SJSA1 (cell line): Measurements from ENCODE around the gene SDC4. TPM values are rescaled to one million over a fixed set of nuclear protein-coding genes. Genes with fewer than 3 reads are reported as not detected.

Source experiments
- DNase-seq, 2 experiments: peaks; one replicate each; pipeline ENCODE4 v3.0.0-alpha.2; 2015 to 2020; ENCODE audit warnings: low spot score in 2 of 2, low read depth in 1 of 2
- H3K27ac ChIP-seq: fragments of 250-450 bp; sonication (Bioruptor Pico); 2 replicates; pipeline ENCODE4 v1.5.1; 2020; ENCODE audit warnings: mild to moderate bottlenecking, moderate library complexity
- H3K27me3 ChIP-seq: fragments of 250-450 bp; sonication (Bioruptor Pico); replicated peaks from 2 replicates; pipeline ENCODE4 v1.5.1; 2020; ENCODE audit warnings: mild to moderate bottlenecking, moderate library complexity
- H3K36me3 ChIP-seq: fragments of 250-450 bp; sonication (Bioruptor Pico); 2 replicates; pipeline ENCODE4 v1.5.1; 2020; ENCODE audit warnings: mild to moderate bottlenecking
- H3K4me1 ChIP-seq: fragments of 250-450 bp; sonication (Bioruptor Pico); replicated peaks from 2 replicates; pipeline ENCODE4 v1.6.1; 2021; ENCODE audit warnings: mild to moderate bottlenecking
- H3K4me3 ChIP-seq: fragments of 250-450 bp; sonication (Bioruptor Pico); 2 replicates; pipeline ENCODE4 v1.5.1; 2020; ENCODE audit warnings: mild to moderate bottlenecking
- H3K9me3 ChIP-seq: fragments of 250-450 bp; sonication (Bioruptor Pico); replicated peaks from 2 replicates; pipeline ENCODE4 v1.5.1; 2020; ENCODE audit warnings: mild to moderate bottlenecking
- total RNA-seq: library from RNA; depleted of rRNA; stranded (reverse); fragments of >200 nt; shearing (Covaris generic); gene quantifications from 2 replicates; pipeline ENCODE4 v1.2.3, GENCODE V29; 2014

Gene SDC4
- total RNA-seq, 1 experiment from 2014 or later: 107 TPM

- no peak overlapping the region for H3K27ac ChIP-seq
- no peaks in the 10 kb centered on the region for H3K27me3 ChIP-seq
- H3K36me3 ChIP-seq: no peaks in the 10 kb centered on the region
- H3K4me3 ChIP-seq: no peak overlapping the region
- no peak for DNase-seq
- H3K9me3 ChIP-seq: no peaks in the 10 kb centered on the region
- peaks cover 3% of the 10 kb centered on the region; the same call in 1 of the 2 replicates for H3K4me1 ChIP-seq
Observed at GRCh38 chr20:45301824-45302271, 46.4 kb downstream of the SDC4 start.

- Histone ChIP-seq H3K27me3 (no peaks in the 10 kb centered on the region), H3K4me1 (peaks cover 3% of the 10 kb centered on the region; the same call in 1 of the 2 replicates), H3K4me3 (no peak overlapping the region), H3K27ac (no peak overlapping the region), H3K9me3 (no peaks in the 10 kb centered on the region), H3K36me3 (no peaks in the 10 kb centered on the region)
- peak; percentile 21 to 63 for DNase-seq
Observed at GRCh38 chr20:45300961-45301360, 47.3 kb downstream of the SDC4 start.

- Histone ChIP-seq H3K27ac (no peak overlapping the region), H3K27me3 (no peaks in the 10 kb centered on the region), H3K4me1 (peaks cover 3% of the 10 kb centered on the region; the same call in 1 of the 2 replicates), H3K36me3 (no peaks in the 10 kb centered on the region), H3K9me3 (no peaks in the 10 kb centered on the region; the same call in 1 of the 2 replicates), H3K4me3 (no peak overlapping the region)
- no peak for DNase-seq
Observed at GRCh38 chr20:45299786-45300185, 48.4 kb downstream of the SDC4 start.

- DNase-seq: no peak
- no peaks in the 10 kb centered on the region for H3K36me3 ChIP-seq
- no peaks in the 10 kb centered on the region; the same call in 1 of the 2 replicates for H3K9me3 ChIP-seq
- no peaks in the 10 kb centered on the region; the same call in 1 of the 2 replicates for H3K27me3 ChIP-seq
- H3K4me3 ChIP-seq: no peak overlapping the region
- H3K27ac ChIP-seq: no peak overlapping the region
- peaks cover 10% of the 10 kb centered on the region for H3K4me1 ChIP-seq
Observed at GRCh38 chr20:45297786-45298497, 50.3 kb downstream of the SDC4 start.

GRCh38 chr20:45294659-45295058 lies 53.6 kb downstream of the SDC4 start:
- Histone ChIP-seq H3K36me3 (no peaks in the 10 kb centered on the region), H3K27ac (no peak overlapping the region), H3K9me3 (no peaks in the 10 kb centered on the region; the same call in 1 of the 2 replicates), H3K4me3 (no peak overlapping the region), H3K27me3 (peaks cover 4% of the 10 kb centered on the region; the same call in 1 of the 2 replicates), H3K4me1 (peaks cover 11% of the 10 kb centered on the region)
- DNase-seq: no peak

- H3K27ac ChIP-seq: no peak overlapping the region
- peaks cover 4% of the 10 kb centered on the region; the same call in 1 of the 2 replicates for H3K27me3 ChIP-seq
- peak overlapping the region; percentile 47 for H3K4me3 ChIP-seq
Observed at GRCh38 chr20:45294003-45294368, 54.2 kb downstream of the SDC4 start.

GRCh38 chr20:45293041-45294002 lies 54.9 kb downstream of the SDC4 start:
- Histone ChIP-seq H3K4me1 (peaks cover 11% of the 10 kb centered on the region), H3K27ac (peak overlapping the region; percentile 36), H3K9me3 (no peaks in the 10 kb centered on the region; the same call in 1 of the 2 replicates), H3K4me3 (peak overlapping the region; percentile 47), H3K27me3 (peaks cover 4% of the 10 kb centered on the region; the same call in 1 of the 2 replicates), H3K36me3 (no peaks in the 10 kb centered on the region)
- DNase-seq: peak; percentile 87 to 88

More at GRCh38 chr20:45294003-45294368, 54.2 kb downstream of the SDC4 start:
- no peak for DNase-seq
- H3K4me1 ChIP-seq: peaks cover 11% of the 10 kb centered on the region
- H3K9me3 ChIP-seq: no peaks in the 10 kb centered on the region; the same call in 1 of the 2 replicates
- H3K36me3 ChIP-seq: no peaks in the 10 kb centered on the region

GRCh38 chr20:45292343-45292742 lies 55.9 kb downstream of the SDC4 start:
- peaks cover 11% of the 10 kb centered on the region for H3K4me1 ChIP-seq
- H3K27ac ChIP-seq: no peak overlapping the region
- H3K4me3 ChIP-seq: no peak overlapping the region
- H3K36me3 ChIP-seq: no peaks in the 10 kb centered on the region
- H3K9me3 ChIP-seq: no peaks in the 10 kb centered on the region; the same call in 1 of the 2 replicates
- H3K27me3 ChIP-seq: peaks cover 11% of the 10 kb centered on the region; the same call in 1 of the 2 replicates
- DNase-seq: no peak

GRCh38 chr20:45291526-45291925 lies 56.7 kb downstream of the SDC4 start:
- H3K27ac ChIP-seq: no peak overlapping the region
- H3K9me3 ChIP-seq: no peaks in the 10 kb centered on the region; the same call in 1 of the 2 replicates
- DNase-seq: no peak
- no peak overlapping the region for H3K4me3 ChIP-seq
- H3K36me3 ChIP-seq: no peaks in the 10 kb centered on the region
- peaks cover 11% of the 10 kb centered on the region for H3K4me1 ChIP-seq
- H3K27me3 ChIP-seq: peaks cover 14% of the 10 kb centered on the region; the same call in 1 of the 2 replicates

GRCh38 chr20:45290677-45291355 lies 57.4 kb downstream of the SDC4 start:
- no peak overlapping the region for H3K27ac ChIP-seq
- H3K4me1 ChIP-seq: peaks cover 11% of the 10 kb centered on the region
- H3K4me3 ChIP-seq: no peak overlapping the region
- H3K36me3 ChIP-seq: no peaks in the 10 kb centered on the region
- DNase-seq: peak; percentile 71 to 81
- peaks cover 20% of the 10 kb centered on the region; the same call in 1 of the 2 replicates for H3K27me3 ChIP-seq
- no peaks in the 10 kb centered on the region; the same call in 1 of the 2 replicates for H3K9me3 ChIP-seq

GRCh38 chr20:45289942-45290676 lies 58.1 kb downstream of the SDC4 start:
- Histone ChIP-seq H3K9me3 (no peaks in the 10 kb centered on the region; the same call in 1 of the 2 replicates), H3K27ac (no peak overlapping the region), H3K36me3 (no peaks in the 10 kb centered on the region), H3K4me1 (peaks cover 11% of the 10 kb centered on the region), H3K27me3 (peaks cover 26% of the 10 kb centered on the region), H3K4me3 (no peak overlapping the region)
- DNase-seq: no peak

- no peaks in the 10 kb centered on the region for H3K9me3 ChIP-seq
- DNase-seq: no peak
- H3K4me3 ChIP-seq: no peak overlapping the region
- peaks cover 30% of the 10 kb centered on the region for H3K27me3 ChIP-seq
- no peaks in the 10 kb centered on the region for H3K36me3 ChIP-seq
- H3K4me1 ChIP-seq: peaks cover 11% of the 10 kb centered on the region
- no peak overlapping the region for H3K27ac ChIP-seq
Observed at GRCh38 chr20:45288860-45289259, 59.4 kb downstream of the SDC4 start.
